ENCODE measurements around the gene DOC2B.

DNA sequence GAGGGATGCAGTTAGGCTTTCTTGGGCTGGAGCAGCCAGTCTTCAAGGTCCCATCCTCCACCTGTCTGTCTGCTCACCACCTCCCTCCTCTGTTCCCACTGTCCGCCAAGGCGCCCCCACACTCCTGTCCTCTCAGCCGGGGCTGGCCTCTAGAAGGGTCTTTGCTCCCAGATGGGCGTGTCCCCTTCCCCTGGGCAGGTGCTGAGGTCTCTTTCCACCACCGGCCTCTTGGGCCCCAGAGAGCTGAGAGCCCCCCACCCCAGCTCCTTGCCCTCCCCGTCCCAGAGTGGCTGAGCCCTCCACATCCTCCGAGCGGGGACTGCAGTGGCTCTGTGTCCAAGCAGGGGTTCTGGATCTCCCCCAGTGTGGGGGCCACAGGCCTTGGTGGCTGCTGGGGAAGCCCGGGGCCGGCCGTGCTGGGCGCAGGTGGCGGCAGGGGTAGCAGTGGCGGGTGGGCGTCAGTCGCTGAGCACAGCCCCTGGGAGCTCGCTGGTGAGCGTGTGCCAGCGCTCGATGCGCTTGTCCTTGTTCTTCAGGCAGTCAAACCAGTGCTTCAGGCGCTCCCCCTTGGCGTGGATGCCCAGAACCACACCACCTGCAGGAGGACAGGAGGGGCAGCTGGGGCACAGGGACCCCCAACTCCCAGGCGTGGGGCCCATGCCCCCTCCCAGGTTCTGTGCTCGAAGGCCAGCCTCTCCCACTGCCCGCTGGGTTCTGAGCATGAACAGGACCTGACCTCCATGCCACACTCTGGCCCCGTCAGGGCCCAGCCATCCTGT is 34.3 kb downstream of the DOC2B start:
- TF ChIP-seq, protein P1, sequence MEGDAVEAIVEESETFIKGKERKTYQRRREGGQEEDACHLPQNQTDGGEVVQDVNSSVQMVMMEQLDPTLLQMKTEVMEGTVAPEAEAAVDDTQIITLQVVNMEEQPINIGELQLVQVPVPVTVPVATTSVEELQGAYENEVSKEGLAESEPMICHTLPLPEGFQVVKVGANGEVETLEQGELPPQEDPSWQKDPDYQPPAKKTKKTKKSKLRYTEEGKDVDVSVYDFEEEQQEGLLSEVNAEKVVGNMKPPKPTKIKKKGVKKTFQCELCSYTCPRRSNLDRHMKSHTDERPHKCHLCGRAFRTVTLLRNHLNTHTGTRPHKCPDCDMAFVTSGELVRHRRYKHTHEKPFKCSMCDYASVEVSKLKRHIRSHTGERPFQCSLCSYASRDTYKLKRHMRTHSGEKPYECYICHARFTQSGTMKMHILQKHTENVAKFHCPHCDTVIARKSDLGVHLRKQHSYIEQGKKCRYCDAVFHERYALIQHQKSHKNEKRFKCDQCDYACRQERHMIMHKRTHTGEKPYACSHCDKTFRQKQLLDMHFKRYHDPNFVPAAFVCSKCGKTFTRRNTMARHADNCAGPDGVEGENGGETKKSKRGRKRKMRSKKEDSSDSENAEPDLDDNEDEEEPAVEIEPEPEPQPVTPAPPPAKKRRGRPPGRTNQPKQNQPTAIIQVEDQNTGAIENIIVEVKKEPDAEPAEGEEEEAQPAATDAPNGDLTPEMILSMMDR (IDR thresholded peaks at IDR 0.05; ENCODE audit: low read depth, low read length), result no peak
- no peak for TF ChIP-seq EZH2phosphoT487 (IDR thresholded peaks at IDR 0.05; ENCODE audit: low read depth)
